AG10803 (cell line): Measurements from ENCODE around the gene DNAJC12.
"Not testable (repeated sequence)": the region's sequence is repeated elsewhere in the genome, so short reads cannot be mapped to it uniquely, and the experiment has no call there.

ENCODE experiments used
- DNase-seq: peaks from one replicate; pipeline ENCODE4 v3.0.0; 2010; ENCODE audit warnings: low read depth
- H3K4me3 ChIP-seq: 2 replicates; pipeline ENCODE4 v1.5.1; 2011; ENCODE audit warnings: mild to moderate bottlenecking, low read length, control low read depth
- TF ChIP-seq, protein P1 (sequence below): conservative IDR thresholded peaks from 2 replicates; pipeline ENCODE4 v1.5.1; 2011; ENCODE audit warnings: mild to moderate bottlenecking, low read length, control low read depth, inconsistent platforms

DNAJC12 gene

GRCh38 chr10:67763499-67764011 is 74.4 kb downstream of the DNAJC12 start:
- TF ChIP-seq, protein P1, sequence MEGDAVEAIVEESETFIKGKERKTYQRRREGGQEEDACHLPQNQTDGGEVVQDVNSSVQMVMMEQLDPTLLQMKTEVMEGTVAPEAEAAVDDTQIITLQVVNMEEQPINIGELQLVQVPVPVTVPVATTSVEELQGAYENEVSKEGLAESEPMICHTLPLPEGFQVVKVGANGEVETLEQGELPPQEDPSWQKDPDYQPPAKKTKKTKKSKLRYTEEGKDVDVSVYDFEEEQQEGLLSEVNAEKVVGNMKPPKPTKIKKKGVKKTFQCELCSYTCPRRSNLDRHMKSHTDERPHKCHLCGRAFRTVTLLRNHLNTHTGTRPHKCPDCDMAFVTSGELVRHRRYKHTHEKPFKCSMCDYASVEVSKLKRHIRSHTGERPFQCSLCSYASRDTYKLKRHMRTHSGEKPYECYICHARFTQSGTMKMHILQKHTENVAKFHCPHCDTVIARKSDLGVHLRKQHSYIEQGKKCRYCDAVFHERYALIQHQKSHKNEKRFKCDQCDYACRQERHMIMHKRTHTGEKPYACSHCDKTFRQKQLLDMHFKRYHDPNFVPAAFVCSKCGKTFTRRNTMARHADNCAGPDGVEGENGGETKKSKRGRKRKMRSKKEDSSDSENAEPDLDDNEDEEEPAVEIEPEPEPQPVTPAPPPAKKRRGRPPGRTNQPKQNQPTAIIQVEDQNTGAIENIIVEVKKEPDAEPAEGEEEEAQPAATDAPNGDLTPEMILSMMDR = no peak
- peak overlapping the region; percentile 73 for H3K4me3 ChIP-seq
- peak; percentile 39 for DNase-seq

DNA sequence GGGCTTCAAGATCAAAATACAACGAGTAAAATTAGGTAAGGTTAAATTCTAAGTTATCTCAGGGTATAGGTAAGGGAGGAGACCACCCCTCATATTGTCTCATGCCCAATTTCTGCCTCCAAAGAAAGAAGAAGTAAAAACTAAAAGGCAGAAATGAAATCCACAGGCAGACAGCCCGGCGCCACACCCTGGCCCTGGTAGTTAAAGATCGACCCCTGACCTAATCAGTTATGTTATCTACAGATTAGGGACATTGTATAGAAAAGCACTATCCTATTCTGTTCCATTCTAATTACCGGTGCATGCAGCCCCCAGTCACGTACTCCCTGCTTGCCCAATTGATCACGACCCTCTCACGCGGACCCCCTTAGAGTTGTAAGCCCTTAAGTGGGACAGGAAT is 75.4 kb downstream of the DNAJC12 start:
- H3K4me3 ChIP-seq, DNase-seq: not testable (repeated sequence)

- no peak overlapping the region for H3K4me3 ChIP-seq
- no peak for DNase-seq
- TF ChIP-seq, protein P1 = no peak
Observed at GRCh38 chr10:67760272-67760671, 77.7 kb downstream of the DNAJC12 start.
